NCI-H2227 (cell line): Measurements from ENCODE around the gene PIEZO2.
A peak's percentile ranks its signal among the peaks of the same experiment; 100 is the strongest.

Experiments
- DNase-seq: peaks from one replicate; lab custom pipeline; 2025; ENCODE audit not compliant: unreplicated experiment; lab: John Stamatoyannopoulos, UW

The PIEZO2 gene

DNA sequence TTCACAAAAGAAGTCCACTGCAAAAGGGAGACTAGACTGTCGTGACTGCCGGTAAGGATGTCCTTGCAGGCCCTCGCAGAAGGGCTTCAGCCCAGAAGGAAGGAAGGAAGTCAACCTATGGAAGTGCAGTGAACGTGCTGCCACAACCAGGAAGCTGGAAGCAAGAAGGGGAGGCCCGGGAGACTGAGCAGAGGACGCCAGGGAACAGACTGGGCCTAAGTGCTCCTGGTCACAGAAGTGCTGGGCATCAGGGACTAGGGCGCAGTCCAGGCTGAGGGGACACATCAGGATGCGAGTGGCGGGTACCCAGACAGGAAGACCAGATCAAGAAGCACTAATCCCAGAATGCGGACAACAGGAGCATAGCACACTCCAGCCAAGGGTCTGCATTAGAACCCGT, 78.8 kb downstream of the PIEZO2 start:
- DNase-seq: no peak

DNA sequence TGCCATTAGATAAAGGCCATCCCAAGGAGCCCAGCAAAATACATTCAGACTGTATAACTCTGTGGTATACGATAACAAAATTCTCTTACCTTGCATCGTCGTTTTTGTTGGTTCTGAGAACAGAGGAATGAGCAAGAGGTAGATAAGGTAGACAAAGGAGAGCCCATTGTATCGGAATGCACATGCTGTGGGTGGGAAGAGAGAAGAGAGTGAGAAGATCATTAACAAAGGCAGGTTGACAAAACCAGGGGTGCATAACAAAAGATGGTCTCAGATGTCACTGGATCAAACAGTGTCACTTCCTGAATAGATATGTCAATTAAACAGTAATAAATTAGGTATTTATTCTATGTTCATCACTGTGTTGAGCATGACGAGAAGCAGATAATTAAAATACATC, 83.3 kb downstream of the PIEZO2 start:
- DNase-seq: no peak

DNA sequence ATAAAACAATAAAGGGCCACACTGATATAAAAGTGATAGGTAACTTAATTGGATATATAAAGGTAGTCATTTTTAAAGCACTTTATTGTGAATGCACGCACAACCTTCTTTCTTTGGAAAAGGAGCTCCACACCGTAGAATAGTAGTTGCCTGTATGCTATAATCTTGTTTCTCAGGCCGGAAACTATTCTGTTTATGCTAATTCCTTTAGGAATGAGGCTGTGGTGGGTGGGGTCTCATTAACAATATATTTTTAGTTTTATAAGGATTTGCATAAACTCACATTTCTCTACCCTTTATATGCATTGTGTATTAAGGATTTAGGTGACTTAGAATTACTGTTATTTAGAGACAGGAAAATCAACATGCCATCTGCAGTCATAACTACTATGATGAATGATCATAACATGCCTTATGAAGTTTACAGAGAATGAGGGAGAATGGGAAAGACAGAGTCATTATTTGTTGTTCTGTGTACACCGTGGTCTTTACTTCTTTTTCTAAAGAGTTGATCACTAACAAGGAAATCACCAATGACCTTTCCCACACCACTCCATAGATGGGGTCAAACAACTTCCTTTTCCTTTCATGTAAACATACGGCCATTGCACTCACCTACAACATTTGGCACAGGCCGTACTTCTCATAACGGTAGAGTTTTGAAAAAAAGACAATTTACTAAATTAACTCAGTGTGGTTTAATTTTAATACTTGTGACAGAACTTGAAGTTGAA, 84.5 kb downstream of the PIEZO2 start:
- DNase-seq: no peak

DNA sequence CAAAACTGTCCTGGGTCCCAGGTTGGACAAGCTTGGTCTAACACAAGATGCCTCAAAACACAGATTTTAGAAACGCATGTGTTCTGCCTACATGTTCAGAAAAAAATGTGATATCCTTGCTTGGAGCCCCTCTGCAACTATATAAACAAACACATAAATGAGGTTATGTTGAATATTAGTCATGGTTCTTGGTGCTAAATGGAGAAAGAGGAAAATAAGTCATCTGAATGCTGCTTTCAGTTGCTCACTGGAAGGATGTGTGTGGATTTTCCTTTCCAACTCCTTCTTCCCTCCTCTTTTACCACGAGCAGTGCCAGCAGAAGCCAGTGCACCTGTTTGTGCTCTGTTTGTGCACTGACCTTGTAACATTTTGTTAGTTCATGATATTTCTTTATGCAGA, 85.3 kb downstream of the PIEZO2 start:
- DNase-seq: no peak

DNA sequence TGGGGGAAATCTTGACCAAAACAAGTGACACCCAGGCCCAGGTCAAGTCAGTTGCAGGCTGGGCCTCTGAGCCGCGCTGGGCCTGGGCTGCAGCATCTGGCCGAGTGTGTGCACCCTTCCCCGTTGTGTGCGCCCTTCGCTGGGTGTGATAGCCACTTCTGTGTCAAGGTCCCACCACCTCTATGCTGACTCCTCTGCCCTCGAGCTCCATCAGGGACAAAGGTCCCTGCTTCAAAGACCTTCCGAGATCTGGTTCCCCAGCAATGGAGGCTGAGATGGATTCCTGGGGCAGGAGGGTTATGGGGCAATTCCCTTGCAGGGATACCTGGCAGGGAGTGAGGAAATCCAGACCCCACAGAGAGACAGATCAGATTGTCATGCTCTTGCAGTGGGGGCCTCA, 93.6 kb downstream of the PIEZO2 start:
- no peak for DNase-seq

DNA sequence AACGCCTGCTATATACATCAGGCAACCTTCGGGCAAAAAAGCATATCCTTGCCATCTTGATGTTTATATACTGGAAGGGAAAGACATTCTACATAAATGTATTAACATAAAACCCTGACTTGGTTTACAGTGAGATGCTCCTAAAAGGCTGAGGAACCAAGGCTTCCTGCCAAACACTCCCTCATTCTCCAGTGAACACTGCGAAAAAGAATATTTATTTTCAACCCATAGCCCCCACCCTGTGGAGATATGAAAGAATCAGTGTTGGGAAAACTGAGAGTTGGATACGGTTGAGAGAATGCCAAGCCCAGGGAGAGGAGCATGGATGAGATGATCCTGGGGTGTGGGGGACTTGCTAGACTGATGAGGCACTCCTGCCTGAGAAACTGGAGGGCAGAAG, 94.9 kb downstream of the PIEZO2 start:
- DNase-seq: no peak

DNA sequence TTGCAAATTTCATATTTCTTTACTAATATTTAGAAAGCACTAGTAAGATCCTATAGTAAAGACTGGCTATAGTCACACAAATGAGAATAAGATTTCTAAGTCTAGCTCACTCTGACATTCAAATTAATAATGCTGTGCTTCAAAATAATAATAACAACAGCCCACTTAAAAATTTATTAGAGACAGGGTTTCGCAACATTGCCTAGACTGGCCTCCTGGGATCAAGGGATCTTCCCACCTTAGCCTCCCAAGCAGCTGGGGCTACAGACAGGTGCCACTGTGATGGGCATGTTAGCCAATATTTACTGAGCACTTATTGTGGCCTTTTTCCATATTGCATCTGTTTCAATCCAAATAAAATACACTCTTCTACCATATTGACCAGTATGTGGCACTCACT, 96.1 kb downstream of the PIEZO2 start:
- DNase-seq: no peak

DNA sequence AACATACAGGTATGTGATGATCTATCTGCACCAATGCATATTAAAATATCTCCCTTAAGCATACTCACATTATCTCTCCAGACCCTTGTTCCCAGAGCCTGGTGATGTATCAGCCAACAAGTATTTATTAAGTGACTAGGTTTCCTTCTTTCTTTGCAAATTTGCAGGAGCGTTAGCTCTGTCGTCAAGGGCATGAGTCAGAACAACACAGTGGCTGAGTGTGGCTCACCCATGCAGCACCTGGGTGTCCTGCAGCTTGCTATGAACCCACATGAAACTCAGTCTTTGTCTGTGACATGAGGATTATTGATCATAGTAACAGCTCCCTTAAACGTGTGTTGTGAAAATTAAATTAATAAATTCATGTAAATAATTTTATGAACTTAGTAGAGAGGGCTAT, 96.6 kb downstream of the PIEZO2 start:
- DNase-seq: no peak

DNA sequence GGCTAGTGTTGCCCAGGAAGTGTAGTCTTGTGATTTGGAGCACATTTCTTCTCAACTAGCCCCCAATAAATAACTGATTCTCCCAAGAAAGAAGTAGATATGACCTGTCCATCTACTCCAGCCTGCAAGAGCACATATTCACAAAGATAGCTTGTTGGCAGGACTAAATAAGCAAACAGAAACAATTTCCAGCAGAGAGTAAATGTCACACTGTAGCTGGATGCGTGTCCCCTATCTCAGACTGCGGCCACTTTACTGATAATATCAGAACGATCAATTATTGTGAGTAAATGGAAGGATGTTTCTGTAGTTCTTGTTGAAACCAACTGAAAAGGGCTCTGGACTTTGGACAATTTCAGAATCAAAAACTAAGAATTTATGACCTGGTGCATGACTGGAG, 97.9 kb downstream of the PIEZO2 start:
- DNase-seq: no peak

DNA sequence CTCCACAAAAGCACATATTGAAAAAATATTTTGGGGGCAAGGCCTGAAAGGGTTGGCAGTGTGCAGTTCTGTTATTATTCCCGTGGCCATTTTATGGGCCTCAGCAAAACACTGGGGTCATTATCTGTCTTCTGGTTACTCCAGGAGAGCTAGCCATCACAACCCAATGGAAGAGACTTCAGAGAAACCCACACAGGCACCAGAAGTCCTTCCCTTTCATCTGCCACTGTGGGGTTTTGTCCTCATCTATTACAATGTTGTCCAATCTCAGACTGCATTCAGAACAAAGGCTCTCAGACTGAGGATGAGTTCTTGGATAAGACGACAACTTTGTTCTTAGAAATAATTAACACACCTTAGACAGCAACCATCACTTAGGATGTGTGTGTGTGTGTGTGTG, 98.4 kb downstream of the PIEZO2 start:
- no peak for DNase-seq

DNA sequence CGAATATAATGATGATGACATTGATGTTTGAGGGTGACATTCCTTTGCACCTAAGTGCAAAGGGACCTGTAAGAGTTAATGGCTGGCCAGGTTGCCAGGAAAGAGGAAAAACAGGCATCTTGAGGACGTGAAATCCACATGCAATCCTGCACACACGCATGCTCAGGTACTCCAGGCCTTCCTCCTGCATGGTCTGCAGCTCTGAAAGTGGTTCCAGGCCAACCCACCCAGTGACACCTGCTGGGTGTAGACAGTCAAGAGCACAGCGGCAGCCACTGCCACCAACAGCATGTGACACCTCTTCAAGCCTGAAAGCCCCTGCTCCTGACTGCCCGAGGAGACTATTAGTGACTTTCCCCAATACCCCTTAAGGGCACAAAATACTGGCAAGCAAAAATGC, 101.6 kb downstream of the PIEZO2 start:
- DNase-seq: no peak

DNA sequence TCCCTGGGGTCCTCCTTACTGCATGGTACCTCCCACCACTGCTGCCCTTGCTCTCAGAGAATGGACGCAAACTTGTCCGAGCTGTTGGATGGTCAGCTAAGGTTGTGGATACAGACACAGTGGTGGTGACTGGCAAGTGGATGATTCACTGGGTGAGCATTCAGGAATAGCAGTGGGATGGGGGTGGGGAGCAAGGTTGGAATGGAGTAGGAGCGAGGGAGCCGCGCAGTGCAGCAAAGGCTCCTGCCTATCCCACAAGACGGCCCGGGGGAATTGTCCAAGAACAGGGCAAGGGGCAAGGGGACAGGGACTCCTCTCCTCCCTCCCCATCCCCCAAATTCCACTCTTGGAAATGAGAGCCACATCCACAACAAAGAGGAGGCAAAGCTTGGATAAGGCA, 102.2 kb downstream of the PIEZO2 start:
- no peak for DNase-seq

DNA sequence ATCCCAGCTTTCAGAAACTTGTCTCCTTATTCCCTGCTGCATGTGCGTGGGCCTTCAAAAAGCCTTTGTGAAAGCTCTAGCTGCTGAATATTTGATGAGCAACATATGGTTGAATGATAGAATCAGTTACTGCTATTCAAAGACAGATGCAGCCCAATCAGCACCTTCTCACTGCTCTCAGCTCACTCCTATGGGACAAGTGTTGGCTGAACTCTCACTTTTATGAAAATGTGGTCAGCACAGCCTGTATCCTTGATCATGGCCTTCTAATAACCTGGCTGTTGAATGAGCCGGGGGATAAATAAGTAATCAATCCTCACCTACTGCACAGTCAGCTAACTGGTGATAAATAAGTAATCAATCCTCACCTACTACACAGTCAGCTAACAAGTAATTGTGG, 103.2 kb downstream of the PIEZO2 start:
- no peak for DNase-seq

DNA sequence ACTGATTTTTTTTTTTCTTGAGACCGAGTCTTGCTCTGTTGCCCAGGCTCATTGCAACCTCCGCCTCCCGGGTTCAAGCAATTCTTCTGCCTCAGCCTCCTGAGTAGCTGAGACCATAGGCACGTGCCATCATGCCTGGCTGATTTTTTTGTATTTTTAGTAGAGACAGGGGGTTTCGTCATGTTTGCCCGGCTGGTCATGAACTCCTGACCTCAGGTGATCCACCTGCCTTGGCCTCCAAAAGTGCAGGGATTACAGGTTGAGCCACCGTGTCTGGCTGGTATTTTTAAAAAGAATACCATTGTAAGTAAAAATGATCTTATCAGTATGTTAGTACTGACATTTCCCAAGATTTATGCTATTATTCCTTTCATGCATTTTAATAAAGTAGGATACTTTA, 105.7 kb downstream of the PIEZO2 start:
- no peak for DNase-seq

DNA sequence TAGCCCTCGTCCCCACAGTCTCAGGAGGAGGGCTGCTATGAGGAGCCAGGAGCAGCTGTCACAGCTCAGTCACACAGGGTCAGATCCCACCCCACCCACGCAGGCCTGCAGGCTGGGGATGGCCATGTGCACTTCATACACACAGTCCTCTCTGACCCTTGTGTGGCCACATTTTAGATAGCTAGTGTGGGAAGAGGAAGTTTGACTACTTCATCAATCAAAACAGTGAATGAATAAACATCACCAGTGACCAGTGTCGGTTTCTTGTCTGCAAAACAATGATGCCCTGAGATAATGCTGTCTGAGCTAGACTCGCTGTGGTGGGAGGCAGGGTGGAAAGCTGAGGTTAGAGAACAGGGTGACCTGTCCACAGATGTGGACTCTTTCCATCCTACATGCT, 107.1 kb downstream of the PIEZO2 start:
- no peak for DNase-seq

DNA sequence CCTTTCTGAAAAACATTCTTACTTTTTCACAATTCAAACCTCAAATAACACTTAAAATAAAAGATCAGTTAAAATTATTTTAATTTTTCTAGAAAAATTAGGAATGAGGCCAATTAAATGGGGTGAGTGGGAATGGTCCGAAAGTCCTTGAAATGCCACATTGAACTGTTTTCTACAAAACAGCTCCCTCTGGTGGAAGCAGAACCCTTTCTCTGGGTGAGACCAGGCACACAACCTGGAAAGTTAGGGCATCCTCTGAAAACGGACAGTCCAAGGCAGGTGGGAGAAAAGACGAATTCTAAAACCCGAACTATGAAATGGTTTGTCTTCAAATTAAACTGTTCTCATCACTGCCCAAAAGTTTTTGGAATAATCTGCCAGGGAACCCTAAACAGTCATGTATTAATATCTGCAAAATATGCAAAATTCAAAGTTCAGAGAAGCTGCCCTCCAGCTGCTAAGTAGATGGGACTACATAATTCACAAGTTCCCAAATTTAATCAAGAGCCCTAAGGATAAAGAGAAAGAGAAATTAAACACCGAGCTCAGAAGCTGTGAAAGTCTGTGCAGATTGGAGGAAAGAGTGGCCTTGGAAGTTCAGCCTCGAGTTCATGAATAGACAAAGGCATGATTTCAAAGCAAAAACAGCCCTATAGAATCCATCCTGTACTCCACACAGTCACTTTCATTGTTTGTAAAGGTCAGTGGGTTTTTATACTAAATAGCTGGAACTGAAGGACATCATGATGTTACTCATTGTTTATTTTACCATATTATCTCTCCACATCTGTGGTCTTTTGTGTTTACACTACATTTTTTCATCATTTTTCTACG, 108.3 kb downstream of the PIEZO2 start:
- peak; percentile 3 for DNase-seq

DNA sequence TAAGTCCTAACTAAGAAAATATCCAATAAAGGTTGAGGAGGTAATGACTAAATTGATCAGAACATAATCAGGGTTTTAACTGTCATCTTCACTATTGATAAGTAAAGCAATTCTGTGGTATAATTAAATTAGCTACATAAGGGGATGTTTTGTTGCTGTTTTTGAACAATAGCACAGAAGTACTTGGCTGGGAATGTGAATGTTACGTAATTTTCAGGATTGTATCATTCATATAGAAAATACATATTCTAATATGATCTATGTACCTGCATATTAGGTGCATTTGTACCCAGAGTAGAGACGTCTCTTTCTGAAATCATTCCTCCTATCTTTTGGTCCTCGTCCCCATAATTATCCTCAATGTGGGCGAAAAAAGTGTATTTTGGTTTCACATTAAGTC, 109.0 kb downstream of the PIEZO2 start:
- DNase-seq: no peak

DNA sequence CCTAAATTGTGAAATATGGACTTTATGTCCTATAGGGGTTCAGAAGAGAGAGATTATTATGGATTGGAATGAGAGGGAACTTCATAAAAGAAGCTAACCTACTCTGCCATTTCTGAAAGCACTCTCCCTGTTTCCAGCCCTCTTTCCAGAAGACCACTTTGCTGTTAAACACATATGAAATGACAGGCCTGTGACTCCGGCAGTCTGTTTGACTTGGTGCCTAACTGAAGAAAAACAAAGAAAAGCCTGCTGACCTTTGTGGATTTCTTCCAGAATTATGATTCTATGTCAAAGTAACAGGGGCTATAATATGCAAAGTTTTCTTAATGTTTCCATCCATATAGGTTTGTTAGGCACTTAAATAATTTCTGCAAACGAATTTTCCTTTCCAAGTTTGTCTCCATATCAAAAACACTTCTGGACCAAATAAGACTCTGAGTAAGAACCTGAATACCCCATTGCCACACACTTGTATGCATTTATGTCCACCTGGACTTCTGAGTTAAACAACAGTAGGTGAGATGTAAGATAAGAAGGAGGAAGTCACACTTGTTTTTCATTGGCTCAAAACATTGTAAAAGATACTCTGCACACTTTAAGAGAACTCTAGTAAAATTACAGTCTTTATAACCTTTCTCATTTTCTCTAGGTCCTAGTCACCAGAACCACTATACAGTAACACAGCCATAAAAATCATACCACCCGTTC, 111.7 kb downstream of the PIEZO2 start:
- no peak for DNase-seq

DNA sequence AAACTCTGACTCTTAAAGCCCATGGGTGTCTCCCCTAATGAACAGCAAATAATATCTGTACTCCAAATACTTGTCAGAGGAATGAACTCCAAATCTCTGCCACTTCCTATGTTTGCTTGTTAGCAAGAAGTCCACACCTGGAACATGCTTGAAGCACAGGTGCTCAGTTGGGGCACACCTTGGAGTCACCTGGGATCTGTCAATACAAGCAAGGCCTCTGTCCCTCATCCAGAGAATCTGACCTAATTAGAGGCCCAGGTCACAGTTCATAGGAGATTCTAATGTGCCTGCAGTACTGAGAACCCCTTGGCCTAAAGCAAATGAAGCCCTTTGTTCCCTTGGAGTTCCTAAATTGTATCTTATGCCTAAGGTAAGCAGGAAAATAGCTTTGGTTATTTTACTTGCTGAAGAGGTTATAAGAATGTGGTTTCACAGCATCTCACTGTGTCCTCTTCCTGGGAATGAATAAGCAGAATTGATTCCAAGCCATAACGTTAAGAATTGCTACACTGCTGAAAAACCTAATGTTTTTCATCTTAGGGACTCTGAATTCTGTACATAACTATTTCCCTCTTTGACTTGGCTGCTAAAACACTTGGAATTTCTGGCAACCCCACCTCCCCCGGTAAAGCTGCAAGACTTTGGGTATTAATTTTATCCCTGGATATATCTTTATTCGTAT, 113.4 kb downstream of the PIEZO2 start:
- no peak for DNase-seq

DNA sequence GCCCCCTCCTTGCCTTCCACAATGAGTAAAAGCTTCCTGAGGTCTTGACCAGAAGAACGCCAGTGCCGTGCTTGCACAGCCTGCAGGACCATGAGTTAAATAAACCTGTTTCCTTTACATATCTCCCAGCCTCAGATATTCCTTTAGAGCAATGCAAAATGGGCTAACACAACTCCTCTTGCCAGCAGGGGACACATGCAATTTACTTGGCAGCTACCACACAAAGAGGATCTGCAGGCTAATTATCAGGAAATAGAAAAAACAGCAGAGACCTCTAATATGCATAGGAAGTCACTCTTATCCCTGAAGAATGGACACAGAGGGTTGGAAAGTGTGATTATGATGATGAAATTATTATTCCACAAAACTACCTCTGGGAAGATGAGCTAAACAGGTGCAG, 114.0 kb downstream of the PIEZO2 start:
- DNase-seq: no peak

DNA sequence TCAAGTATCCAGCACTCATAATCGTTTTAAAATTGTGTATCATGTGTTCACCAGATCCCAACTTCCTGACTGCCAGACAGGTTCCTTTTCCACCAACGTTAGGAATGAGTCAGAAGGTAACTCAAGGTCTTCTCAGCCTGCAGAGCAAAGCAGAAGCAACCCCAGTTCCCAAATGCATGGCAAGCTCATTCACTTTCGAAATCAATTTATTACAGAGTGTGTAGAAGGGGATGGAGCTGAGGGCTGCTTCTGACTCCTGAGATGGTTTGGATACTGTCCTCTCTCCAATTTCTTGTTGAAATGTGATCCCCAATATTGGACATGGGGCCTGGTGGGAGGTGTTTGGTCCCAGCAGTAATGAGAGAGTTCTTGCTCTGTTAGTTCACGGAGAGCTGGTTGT, 114.5 kb downstream of the PIEZO2 start:
- DNase-seq: no peak
